HG03139 (cell line): ENCODE data around the gene PRR15.

Source experiments
- ATAC-seq: cut with Tn5 transposase; IDR thresholded peaks from one replicate; pipeline ENCODE4 v1.9.1; 2021; ENCODE audit not compliant: unreplicated experiment

The PRR15 gene

GRCh38 chr7:29607889-29608288 lies 44.3 kb downstream of the PRR15 start:
- no peak for ATAC-seq

GRCh38 chr7:29609162-29610037 lies 45.8 kb downstream of the PRR15 start:
- no peak for ATAC-seq

GRCh38 chr7:29610086-29610485 lies 46.5 kb downstream of the PRR15 start:
- no peak for ATAC-seq

GRCh38 chr7:29611941-29612544 lies 48.4 kb downstream of the PRR15 start:
- ATAC-seq: no peak

GRCh38 chr7:29612596-29612995 lies 49.0 kb downstream of the PRR15 start:
- no peak for ATAC-seq

- ATAC-seq: no peak
Observed at GRCh38 chr7:29613100-29613499, 49.5 kb downstream of the PRR15 start.

- ATAC-seq: no peak
Observed at GRCh38 chr7:29614229-29614628, 50.6 kb downstream of the PRR15 start.
